HG02678 (cell line): Measurements from ENCODE around the gene GK.
"Not testable (repeated sequence)": the region's sequence is repeated elsewhere in the genome, so short reads cannot be mapped to it uniquely, and the experiment has no call there.

Experiments used
- ATAC-seq: cut with Tn5 transposase; IDR thresholded peaks from one replicate; pipeline ENCODE4 v1.9.1; 2021; ENCODE audit warnings: mild to moderate bottlenecking, moderate library complexity; ENCODE audit not compliant: unreplicated experiment

GK gene

DNA sequence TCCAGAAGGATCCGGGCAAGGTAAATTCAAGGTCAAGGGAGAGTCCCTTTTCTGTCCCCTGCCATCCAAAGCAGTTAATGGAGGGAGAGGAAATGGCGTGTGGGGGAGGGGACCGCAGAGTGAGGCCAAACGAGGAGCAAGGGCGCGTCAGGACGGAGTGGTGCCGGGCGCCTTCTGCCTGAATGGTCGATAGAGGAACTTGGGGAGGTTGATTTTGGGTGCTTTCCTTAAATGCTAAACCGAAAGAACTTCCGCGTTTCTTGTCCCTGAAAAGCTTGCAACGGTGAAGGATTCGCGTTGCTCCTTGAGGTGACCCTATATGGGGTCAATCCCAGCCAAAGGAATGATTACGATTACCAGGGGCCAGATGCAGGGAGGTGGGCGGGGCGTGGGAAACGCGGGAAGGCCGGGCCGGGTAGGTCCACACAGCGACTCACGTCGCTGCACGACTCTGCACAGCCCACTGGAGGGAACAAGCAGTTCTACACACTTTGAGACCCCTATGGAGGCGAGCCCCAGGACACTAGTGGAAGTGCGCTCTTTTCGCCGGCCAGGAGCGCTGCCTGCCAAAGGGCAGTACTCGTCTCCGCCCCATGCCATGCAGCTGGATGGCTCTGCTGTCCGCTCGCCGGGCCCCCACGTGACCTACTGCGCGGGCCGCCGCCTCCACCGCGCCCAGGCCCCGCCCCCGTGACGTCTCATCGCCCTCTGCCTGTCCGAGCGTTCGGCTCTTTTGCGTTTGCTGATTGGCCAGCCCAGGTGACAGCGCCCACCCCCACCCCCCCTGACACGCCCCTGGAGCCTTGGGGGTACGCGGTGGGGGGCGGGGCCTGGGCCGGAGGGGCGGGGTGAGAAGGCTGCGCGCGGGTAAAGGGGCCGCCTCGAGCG lies 452 bp upstream of the GK start:
- ATAC-seq: peak; percentile 88

DNA sequence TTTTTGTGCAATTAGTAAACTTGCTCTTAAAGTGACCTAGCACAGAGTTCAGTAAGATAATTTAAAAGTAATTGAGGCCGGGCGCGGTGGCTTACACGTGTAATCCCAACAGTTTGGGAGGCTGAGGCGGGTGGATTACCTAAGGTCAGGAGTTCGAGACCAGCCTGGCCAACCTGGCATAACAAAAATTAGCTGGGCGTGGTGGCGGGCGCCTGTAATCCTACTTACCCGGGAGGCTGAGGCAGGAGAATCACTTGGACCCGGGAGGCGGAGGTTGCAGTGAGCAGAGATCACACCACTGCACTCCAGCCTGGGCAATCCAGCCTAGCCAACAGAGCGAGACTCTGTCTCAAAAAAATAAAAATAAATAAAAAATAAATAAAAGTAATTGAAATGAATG lies 1.2 kb downstream of the GK start:
- ATAC-seq: not testable (repeated sequence)

DNA sequence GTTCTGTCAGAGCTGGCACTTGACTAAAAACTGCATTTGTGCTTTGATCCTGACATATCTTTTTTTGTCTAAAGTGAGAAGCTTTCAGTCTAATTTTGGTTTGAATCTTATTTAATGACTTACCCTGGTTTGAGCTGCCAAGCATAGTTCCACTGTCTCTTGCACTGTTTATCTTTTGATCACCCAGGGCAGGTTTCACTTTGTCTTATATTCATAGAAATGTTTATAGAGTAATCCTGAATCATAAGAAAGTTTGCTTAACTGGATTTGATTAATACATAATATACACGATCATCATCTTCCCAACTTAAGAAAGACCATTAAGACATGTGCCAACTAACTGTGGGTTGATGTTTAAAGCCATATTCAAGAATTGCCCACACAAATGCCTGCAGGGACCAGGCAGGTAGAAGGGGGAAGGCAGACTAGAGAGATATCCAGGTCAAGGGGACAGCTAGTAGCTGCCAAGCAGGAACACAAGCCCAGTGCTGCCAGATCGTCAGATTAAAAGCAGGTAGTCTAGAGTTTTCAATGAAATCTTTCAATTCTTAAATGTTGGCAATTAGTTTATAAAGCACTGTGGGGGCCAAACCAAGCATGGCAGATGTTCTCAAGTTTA lies 1.9 kb downstream of the GK start:
- ATAC-seq: no peak

DNA sequence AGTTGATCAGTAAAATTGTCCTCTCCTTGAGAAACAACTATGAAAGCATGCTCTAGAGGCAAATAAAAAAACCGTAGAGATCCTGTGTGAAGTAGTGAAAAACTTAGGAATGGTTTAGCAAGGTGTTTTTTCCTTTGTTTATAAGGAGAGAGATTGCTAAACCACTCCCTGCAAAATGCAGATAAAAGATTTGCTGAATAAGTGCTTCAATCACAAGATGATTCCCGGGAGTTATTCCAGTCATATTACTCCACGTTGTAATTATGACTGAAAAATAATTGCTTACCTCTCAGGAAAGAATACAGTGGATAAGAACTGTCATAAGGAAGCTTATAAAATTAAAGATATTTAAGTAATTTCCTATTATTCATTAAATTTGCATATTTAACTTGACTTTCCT lies 2.8 kb downstream of the GK start:
- no peak for ATAC-seq

DNA sequence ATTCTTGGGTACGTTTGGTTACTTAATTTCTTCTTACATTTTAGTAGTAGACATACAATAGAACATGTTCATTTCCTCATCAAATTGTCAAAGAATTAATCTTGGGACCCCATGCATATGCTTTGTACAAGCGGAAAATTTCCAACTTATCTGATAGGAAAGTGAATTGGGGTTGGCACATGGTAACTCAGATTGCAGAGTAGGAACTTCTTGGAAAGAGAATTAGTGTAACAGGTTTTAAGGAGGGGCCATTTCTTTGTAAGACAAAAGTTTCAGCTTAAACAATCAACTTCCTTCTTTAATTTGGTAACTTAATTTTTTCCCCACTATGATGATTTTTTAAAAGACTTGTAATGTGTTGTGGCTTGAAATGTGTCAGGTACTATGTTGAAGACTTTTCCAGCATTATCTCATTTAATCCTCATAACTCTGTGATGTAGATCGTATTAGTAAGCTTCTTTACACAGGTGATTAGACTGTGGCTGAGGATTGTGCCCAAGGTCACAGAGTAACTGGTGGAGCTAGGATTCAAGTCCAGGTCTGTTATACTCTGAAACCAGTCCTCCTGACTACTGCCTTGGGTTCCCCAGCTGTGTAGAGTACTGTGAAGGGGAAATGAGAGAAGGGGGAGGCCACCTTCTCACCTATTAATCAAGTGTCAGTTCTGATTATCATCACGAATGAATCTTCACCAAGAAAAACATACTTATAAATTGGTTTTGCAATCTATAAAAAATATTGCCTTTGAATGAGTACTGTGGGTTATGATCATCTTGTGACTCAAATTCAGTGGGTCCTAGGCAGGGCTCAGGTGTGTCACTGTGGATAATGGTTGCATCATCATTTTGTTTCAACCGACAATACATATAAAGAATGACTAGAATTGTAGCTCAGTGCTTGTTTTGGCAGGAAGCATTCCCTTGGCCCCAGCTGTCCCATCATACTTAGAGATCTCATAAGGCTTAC lies 4.3 kb downstream of the GK start:
- ATAC-seq: no peak

DNA sequence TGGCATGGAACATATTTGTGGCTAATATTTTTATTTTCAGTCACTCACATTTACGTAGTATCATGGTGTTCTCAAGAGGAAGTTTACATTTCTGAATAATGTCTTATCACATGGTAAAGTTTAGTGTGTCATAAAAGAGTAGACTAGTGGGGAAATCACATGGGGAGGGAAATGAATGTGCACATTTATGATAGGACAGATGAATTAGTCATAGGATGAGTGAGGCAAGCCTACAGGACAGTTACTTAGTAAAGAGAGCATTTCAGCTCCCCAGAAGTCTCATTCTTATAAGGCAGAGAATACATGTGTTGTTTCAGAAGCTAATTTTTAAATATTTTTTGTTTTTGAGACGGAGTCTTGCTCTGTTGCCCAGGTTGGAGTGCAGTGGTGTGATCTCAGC lies 6.2 kb downstream of the GK start:
- ATAC-seq: no peak

DNA sequence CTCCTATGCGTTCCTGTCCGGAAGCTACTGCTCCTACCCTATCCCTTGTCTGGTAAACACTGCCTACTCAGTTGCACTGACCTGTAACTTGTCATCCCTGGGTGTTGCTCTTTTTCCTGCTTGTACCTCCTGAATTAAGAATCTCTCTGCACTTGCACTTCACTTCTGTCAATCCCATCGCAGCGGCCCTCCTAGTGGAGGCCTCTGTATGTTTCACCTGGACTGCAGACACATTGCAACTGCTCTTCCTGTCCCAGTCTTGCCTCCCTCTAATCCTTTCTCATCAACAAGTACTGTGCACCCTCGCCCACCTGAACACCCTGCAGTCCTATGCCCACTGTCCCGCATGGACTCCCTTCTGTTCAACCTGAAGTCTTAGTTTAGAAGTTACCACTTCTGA lies 8.0 kb downstream of the GK start:
- ATAC-seq: no peak

DNA sequence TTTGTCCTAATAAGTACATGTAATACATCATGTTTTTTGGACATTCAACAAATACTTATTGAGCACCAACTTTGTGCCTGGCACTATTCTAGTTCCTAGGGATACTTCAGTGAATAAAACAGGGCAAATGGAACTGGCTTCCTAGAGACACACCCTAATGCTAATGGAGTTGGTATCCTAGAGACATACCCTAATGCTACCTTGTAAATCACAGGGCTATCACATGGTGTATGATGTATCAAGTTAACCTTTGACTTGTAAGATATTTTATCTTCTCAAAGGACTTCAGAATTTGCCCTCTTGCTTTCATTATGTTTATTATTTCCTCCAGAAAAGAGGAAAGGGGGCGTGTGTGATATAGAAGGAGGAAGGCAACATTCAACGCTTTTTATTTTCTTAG lies 10.1 kb downstream of the GK start:
- no peak for ATAC-seq

DNA sequence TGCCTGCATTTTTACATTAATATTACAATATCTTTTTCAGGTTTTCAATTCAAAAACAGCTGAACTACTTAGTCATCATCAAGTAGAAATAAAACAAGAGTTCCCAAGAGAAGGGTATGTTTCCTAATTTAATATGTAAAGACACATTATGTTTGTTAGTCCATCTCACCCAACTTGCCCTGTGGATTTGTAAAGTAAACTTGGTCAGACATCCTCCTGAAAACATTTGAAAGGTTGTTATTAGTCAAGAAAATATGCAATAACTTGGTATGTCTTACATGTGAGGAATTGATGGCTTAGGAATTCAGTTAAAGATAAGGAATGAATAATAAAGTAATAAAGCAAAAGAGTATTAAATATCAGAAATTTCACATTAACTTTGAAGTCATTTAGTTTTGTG lies 12.2 kb downstream of the GK start:
- no peak for ATAC-seq

DNA sequence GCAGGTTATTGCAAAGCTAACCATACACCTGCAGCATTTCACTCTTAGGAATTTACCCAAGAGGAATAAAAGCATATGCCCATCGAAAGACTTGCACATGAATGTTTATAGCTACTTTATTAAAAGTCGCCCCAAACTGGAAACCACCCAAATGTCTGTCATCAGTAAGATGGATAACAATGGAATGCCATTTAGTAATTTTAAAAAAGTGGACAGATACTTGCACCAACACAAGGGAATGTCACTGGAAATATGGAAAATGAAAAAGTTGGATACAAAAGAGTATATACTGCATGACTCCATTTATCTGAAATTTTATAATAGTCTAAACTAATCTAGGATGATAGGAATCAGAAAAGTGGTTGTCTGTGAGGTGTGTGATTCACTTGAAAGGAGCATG lies 12.9 kb downstream of the GK start:
- ATAC-seq: no peak

DNA sequence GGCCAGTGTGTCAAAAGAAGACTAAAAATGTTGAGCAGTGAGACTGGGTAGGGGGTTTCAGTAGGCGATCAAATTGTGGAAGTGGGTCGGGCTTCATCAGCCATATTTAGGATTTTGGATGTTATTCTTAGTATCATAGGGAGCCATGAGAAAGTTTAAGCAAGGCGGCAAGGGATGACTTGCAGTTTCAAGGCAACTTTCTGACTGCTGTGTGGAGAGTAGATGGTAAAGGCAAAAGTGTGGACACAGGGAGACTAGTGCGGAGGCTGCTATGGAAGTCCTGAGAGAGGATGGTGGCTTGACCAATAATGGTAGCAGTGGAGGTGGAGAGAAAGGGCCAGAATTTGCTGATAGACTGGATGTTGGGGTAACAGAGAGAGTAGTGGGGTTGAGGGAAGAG lies 15.4 kb downstream of the GK start:
- no peak for ATAC-seq

DNA sequence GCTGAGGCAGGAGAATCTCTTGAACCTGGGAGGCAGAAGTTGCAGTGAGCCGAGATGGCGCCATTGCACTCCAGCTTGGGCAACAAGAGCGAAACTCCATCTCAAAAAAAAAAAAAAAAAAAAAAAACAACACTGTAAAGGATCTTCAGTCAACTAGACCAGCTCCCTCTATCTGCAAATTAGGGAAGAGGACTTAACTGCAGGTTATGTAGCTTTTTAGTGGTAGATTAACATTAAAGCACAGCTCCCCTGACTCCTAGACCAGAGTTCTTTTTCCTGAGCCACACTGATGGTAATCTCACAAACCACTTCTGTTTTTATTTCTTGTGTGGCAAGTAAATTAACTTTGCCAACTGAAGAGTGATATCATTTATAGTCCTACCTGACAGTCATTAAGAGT lies 18.0 kb downstream of the GK start:
- not testable (repeated sequence) for ATAC-seq

DNA sequence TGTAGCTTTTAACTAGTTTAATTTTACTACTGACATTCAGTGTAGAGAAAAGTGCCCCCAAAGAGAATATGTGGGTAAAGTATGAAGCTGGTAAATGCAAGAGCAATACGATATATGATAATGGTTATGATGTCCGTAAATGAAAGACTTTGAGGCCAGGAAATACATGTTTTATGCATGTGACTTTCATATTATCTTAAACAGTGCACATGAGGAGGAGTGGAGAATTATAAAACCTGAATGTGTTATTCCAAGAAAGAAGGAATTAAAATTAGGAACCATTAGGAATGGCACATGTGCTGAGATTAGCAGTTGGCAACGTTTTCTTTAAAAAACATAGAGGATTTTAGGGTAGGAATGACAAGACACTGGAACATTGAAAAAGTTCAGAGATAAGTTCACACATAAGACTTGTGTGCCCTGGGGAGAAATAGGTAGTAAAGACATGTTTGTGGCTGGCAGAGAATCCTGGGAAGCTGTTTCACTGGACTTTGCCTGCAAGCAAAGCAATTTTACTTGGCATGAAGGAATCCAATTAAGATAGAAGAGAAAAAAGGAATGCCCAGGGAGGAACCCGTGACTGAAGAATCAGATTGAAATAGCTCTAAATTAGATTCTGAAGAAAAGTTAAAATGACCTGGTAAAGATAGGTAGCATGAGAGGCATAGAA lies 20.0 kb downstream of the GK start:
- ATAC-seq: no peak

DNA sequence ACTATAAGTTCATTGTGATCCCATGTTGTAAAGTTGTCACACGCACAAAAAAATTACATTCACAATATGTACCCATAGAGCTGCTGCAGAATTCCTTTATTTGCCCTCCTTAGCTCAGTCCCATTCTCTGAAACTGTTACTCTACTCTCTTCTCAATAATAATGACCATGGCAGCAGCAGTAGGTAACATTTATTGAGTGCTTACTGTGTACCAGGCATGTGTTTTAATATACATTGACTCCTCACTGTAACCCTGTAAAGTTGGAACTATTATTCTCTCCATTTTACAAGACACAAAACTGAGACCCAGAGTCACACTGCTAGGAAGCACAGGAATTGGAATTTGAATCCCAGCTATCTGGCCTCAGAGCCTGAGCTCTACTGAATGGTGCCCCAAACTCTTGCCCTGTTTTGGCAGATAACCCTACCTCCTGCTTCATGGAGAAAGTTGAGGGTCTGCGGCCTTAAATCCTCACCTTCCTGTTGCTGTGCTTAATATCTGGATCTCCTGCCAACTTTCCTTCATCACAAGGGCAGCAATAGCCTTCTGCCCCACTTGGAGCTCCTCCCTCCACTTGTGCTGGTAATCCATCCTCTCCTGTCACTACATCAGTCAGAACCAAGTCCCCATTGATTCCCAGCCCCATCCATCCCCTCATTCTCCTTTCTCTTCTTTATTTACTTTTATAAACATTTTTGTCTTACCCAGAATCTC lies 20.8 kb downstream of the GK start:
- no peak for ATAC-seq

DNA sequence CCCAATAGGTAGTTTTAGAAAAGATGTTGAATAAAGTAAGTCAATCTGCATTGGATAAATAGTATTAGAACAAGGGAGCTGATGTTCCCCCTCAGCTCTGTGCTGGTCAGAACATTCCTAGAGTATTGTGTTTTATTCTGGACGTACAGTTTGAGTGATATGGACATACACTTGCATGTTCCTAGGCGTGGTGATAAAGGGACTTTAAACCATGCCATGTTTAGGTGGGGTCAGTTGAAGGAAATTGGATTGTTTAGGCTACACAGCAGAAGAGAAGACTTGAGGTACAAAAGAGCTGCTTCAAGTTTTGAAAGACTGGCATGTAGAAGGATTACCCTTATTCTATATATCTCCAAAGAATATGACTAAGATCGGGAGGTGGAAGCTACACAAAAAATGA lies 21.6 kb downstream of the GK start:
- ATAC-seq: no peak

DNA sequence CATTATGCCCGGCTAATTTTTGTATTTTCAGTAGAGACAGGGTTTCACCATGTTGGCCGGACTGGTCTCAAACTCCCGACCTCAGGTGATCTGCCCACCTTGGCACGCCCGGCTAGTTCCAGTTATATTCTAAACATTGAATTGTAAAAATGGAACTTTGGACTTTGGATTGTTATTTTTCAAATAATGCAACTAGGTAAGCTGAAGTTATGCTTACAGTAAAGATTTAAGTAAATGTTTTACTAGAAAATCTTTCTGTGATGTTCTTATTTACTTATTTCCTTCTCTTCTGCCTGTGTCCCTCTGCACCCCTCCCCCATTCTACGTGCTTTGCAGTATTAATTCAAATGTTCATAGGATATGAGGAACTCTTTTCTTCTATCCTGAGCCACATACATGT lies 26.1 kb downstream of the GK start:
- ATAC-seq: no peak

DNA sequence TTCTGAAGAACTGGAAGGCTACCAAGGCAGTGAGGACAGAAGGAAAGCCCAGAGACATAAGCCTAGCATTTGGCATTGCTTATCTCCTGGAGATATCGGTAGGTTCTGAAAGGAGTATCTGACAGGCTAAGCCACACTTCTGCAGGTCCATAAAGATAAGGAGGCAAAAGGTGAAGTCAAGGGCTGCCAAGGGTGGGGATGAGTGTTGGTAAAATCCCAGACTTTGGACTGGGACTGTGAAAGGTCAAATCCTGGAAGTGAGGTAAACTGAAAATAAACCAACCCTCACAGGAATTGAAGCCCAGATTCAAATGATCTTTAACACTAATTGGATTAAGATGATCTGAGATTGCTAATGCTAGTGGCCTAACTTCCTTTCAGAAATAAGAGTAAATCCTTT lies 27.4 kb downstream of the GK start:
- no peak for ATAC-seq

DNA sequence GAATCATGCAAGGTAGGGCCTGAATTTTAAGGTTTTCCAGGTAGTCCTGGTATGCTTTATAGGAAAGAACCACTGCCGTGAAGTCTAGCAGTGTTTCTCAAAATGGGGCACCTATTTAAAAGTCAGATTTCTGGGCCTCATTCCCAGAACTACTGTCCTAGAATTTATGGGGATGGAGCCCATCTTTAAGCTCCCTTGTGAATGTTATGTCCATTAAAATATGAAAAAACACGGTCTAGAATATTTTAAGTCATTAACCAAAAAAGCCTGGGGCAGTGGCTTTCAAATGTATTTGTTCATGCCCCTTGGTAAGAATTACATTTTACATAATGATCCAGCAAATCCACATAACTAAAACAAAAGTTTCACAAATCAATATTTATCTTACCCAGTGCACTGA lies 35.4 kb downstream of the GK start:
- ATAC-seq: no peak

DNA sequence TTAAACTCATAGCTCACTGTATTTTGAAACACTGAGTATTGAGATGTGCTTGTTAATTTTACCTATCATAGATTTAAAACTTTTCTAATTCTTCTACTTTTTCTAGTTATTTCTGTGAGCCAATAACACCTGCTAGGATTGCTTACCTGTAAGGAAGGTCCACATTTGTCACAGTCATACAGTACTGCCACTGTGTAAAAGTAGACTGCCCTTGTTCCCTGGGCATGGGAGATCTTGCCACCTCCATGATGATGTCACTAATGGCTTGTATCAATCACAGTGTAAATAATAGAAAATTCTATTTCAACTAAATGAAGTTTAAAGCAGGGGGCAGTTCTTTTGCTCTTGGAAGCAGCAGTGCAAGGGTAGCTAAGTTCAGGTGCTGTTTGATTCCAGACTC lies 35.9 kb downstream of the GK start:
- ATAC-seq: no peak

DNA sequence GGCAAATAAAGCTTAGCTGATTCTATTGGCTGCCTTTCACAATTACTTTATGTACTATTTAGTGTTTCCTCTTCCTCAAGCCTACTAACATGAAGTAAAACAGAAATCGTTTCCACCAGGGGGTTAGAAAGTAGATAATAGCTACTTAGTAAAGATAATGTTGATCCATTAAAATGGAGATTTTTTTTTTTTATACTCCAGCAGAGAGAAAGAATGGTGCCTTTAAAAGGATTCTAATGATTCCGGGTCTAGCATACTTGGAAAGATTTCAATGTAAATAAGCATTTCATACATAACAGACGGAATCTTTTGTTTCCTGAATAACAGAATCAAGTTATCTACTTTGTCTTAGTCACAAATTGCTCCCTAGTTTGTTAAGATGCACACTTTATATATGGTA lies 37.1 kb downstream of the GK start:
- ATAC-seq: no peak
